GM12801 (cell line): ENCODE measurements around the gene MYO1H.

Experiments used
- TF ChIP-seq, protein P1 (sequence below): IDR thresholded peaks from one replicate; pipeline ENCODE4 v1.5.1; 2011; ENCODE audit warnings: control low read depth; ENCODE audit not compliant: insufficient read length; ENCODE audit errors: extremely low read depth

MYO1H gene

DNA sequence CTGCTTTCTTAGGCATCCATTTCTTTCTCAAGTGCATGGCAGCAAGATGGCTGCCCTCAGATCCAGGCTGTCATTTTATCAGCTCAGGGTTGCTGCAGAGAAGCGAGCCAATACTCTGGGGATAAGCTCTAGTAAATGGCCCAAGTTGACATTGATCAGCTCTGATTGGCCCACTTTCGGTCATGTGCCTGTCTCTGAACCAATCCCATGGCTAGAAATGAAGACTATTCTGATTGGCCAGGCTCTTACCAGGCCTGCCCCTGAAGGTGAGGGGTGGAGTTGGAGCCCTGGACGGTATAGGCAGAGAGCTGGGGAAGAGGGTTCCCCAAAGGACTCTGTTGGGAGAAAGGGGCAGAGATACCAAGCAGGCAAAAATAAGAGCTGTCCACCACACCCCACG, 41.4 kb downstream of the MYO1H start:
- TF ChIP-seq, protein P1, sequence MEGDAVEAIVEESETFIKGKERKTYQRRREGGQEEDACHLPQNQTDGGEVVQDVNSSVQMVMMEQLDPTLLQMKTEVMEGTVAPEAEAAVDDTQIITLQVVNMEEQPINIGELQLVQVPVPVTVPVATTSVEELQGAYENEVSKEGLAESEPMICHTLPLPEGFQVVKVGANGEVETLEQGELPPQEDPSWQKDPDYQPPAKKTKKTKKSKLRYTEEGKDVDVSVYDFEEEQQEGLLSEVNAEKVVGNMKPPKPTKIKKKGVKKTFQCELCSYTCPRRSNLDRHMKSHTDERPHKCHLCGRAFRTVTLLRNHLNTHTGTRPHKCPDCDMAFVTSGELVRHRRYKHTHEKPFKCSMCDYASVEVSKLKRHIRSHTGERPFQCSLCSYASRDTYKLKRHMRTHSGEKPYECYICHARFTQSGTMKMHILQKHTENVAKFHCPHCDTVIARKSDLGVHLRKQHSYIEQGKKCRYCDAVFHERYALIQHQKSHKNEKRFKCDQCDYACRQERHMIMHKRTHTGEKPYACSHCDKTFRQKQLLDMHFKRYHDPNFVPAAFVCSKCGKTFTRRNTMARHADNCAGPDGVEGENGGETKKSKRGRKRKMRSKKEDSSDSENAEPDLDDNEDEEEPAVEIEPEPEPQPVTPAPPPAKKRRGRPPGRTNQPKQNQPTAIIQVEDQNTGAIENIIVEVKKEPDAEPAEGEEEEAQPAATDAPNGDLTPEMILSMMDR: no peak

- TF ChIP-seq, protein P1: no peak
Measured at GRCh38 chr12:109393437-109394345, 46.0 kb downstream of the MYO1H start.

DNA sequence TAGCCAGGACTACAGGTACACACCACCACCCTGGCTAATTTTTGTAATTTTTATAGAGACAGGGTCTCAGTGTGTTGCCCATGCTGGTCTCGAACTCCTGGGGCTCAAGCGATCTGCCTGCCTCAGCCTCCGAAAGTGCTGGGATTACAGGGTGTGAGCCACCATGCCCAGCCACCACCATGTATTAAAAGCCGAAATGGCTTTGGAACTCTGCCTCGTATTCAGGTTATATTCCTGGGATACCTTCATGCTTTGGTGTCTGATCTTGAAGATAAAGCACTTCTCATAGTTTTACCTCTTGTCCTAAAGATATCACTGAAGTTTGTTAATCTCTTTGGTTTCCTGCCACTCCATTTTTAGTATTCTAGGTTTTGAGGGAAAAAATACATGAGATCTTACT, 47.2 kb downstream of the MYO1H start:
- TF ChIP-seq, protein P1: no peak

DNA sequence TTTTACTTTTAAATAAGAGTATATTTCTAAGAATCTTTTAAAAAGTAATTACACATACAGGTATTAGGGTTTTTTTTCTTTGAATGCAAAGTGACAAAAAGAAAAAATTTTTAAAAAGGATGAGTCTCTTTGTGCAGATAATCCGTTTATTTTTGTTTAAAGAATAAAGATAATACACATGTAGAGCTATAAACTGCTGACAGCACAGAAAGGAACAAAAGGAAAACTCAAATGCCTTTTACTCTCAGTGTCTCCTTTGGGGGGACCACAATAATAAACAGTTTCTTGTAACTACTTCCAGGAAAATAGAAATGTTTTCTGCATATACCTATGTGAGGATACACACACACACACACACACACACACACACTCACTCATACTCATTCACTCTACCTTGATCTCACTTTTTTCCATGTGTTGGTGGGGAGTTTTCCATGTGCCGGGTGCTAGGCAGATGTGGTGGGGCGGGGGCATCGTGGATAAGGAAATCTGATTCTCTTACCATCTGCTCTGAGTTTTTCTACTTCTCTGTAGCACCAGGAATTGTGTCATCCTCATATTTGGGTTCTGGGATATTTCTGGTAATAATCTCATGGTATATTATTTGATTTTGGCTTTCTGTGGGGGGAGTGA, 71.3 kb downstream of the MYO1H start:
- TF ChIP-seq, protein P1: no peak

DNA sequence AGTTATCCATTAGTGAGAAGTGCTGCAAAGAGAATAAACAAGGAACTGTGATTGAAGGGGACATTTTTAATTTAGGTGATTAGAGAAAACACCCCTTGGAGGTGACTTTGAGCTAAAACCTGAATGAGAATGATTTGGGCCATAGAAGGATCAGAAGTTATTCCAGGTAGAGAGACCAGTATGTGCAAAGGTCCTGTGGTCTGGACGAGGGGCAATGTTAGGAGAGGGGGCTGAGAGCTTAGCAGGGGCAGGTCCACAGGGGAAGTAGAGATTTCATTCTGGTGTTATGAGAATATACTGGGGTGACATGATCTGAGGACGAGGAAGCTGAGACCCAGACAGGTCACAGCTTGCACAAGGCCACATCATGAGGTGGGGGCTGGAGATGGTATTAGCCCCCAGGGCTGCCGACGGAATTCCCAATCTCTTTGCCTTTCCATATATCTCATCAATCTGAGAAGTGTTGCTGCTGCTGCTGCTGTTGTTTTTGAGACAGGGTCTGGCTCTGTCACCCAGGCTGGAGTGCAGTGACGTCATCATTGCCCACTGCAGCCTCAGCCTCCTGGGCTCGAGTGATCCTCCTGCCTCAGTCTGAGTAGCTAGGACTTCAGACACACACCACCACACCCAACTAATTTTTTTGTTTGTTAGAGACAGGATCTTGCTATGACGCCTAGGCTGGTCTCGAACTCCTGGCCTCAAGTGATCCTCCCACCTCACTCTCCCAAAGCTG, 73.8 kb downstream of the MYO1H start:
- TF ChIP-seq, protein P1: no peak

- TF ChIP-seq, protein P1: no peak
Measured at GRCh38 chr12:109422251-109422650, 74.6 kb downstream of the MYO1H start.

GRCh38 chr12:109423392-109423791, 75.7 kb downstream of the MYO1H start:
- TF ChIP-seq, protein P1: no peak
